Adrenal gland (tissue), 5 donors: Measurements from ENCODE around the gene FN3K.

Experiments used
- POLR2A ChIP-seq, 2 donors: fragments of 450-650 bp; IDR thresholded peaks; one replicate each; pipeline ENCODE4 v1.6.1; 2017; ENCODE audit warnings: antibody characterized with exemption in 2 of 2, mild to moderate bottlenecking in 2 of 2, moderate library complexity in 1 of 2
- TF ChIP-seq, protein P1 (sequence below), 6 experiments: fragments of 450-650 bp in 4 of 6; fragments of 200-600 bp in 2 of 6; sonication (generic) in 1 of 6; IDR thresholded peaks; 1 replicate in 5 of 6; 2 replicates in 1 of 6; pipeline versions ENCODE4 v1.5.1 to v1.8.0; 2016 to 2021; ENCODE audit warnings: antibody characterized with exemption in 6 of 6, mild to moderate bottlenecking in 2 of 6, moderate library complexity in 1 of 6
- donor health status: DM: no; HTN: no; CAD: no.

DNA sequence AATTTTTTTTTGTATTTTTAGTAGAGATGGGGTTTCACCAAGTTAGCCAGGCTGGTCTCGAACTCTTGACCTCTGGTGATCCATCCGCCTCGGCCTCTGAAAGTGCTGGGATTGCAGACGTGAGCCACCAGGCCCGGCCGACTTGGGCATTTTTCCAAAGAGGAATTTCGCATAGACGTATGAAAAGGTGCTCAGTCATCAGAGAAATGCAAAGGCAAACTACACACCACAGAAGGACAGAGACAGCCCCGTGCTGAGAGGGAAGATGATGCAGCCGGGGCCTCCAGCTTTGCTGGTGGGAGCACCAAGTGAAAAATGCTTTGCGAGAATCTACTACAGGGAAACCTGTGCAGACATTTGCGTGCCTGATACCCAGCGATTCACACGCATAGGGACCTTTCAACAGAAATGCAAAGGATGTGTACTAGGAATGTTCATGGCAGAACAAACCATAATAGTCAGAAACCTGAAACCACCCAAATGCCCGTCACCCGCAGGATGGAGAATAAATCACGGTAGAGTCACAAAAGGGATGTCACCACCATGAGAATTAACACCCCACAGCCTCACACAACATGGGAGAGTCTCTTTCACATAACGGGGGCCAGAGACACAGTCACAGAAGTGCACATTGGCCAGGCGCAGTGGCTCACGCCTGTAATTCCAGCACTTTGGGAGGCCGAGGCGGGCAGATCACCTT is 42.1 kb upstream of the FN3K start:
- TF ChIP-seq, protein P1, sequence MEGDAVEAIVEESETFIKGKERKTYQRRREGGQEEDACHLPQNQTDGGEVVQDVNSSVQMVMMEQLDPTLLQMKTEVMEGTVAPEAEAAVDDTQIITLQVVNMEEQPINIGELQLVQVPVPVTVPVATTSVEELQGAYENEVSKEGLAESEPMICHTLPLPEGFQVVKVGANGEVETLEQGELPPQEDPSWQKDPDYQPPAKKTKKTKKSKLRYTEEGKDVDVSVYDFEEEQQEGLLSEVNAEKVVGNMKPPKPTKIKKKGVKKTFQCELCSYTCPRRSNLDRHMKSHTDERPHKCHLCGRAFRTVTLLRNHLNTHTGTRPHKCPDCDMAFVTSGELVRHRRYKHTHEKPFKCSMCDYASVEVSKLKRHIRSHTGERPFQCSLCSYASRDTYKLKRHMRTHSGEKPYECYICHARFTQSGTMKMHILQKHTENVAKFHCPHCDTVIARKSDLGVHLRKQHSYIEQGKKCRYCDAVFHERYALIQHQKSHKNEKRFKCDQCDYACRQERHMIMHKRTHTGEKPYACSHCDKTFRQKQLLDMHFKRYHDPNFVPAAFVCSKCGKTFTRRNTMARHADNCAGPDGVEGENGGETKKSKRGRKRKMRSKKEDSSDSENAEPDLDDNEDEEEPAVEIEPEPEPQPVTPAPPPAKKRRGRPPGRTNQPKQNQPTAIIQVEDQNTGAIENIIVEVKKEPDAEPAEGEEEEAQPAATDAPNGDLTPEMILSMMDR (IDR thresholded peaks at IDR 0.05), result no peak
- TF ChIP-seq POLR2A (IDR thresholded peaks at IDR 0.05), result no peak
